ENCODE data around the gene ZDHHC20.

ZDHHC20 gene

GRCh38 chr13:21458813-21459701 lies at the start of gene ZDHHC20:
Gene ZDHHC20 (minus strand): TSS chr13:21459303. CDS start chr13:21459171, 132 bp downstream.
- DNase-seq (ENCODE audit: low spot score): peak; percentile 87

GRCh38 chr13:21504379-21504778 lies 45.3 kb upstream of the ZDHHC20 start:
- no peak for DNase-seq (ENCODE audit: low spot score)

- no peak for DNase-seq (ENCODE audit: low spot score)
Measured at GRCh38 chr13:21501686-21502085, 42.6 kb upstream of the ZDHHC20 start.

- DNase-seq (ENCODE audit: low spot score): no peak
Measured at GRCh38 chr13:21486322-21486721, 27.2 kb upstream of the ZDHHC20 start.

GRCh38 chr13:21483748-21484147 lies 24.6 kb upstream of the ZDHHC20 start:
- no peak for DNase-seq (ENCODE audit: low spot score)

GRCh38 chr13:21481359-21481758 lies 22.3 kb upstream of the ZDHHC20 start:
- DNase-seq (ENCODE audit: low spot score): no peak

- peak; percentile 76 for DNase-seq (ENCODE audit: low spot score)
Measured at GRCh38 chr13:21478881-21479808, 20.0 kb upstream of the ZDHHC20 start.

- peak; percentile 51 for DNase-seq (ENCODE audit: low spot score)
Measured at GRCh38 chr13:21476893-21477472, 17.9 kb upstream of the ZDHHC20 start.

- DNase-seq (ENCODE audit: low spot score): no peak
Measured at GRCh38 chr13:21475115-21475514, 16.0 kb upstream of the ZDHHC20 start.

- no peak for DNase-seq (ENCODE audit: low spot score)
Measured at GRCh38 chr13:21470785-21471184, 11.7 kb upstream of the ZDHHC20 start.

GRCh38 chr13:21466527-21466926 lies 7.4 kb upstream of the ZDHHC20 start:
- no peak for DNase-seq (ENCODE audit: low spot score)

GRCh38 chr13:21465710-21466160 lies 6.6 kb upstream of the ZDHHC20 start:
- DNase-seq (ENCODE audit: low spot score): no peak

GRCh38 chr13:21463424-21463823 lies 4.3 kb upstream of the ZDHHC20 start:
- no peak for DNase-seq (ENCODE audit: low spot score)

GRCh38 chr13:21461131-21461530 lies 2.0 kb upstream of the ZDHHC20 start:
- no peak for DNase-seq (ENCODE audit: low spot score)

GRCh38 chr13:21458451-21458812 lies 671 bp downstream of the ZDHHC20 start:
- peak; percentile 26 for DNase-seq (ENCODE audit: low spot score)

GRCh38 chr13:21453387-21454081 lies 5.6 kb downstream of the ZDHHC20 start:
- no peak for DNase-seq (ENCODE audit: low spot score)

- DNase-seq (ENCODE audit: low spot score): no peak
Measured at GRCh38 chr13:21450936-21451335, 8.2 kb downstream of the ZDHHC20 start.

- no peak for DNase-seq (ENCODE audit: low spot score)
Measured at GRCh38 chr13:21446656-21447055, 12.4 kb downstream of the ZDHHC20 start.

- DNase-seq (ENCODE audit: low spot score): no peak
Measured at GRCh38 chr13:21445759-21446158, 13.3 kb downstream of the ZDHHC20 start.

GRCh38 chr13:21443171-21443570 lies 15.9 kb downstream of the ZDHHC20 start:
- peak; percentile 19 for DNase-seq (ENCODE audit: low spot score)

GRCh38 chr13:21436582-21436981 lies 22.5 kb downstream of the ZDHHC20 start:
- DNase-seq (ENCODE audit: low spot score): no peak

- peak; percentile 86 for DNase-seq (ENCODE audit: low spot score)
Measured at GRCh38 chr13:21435687-21436151, 23.4 kb downstream of the ZDHHC20 start.

Measured in COLO829 (cell line).